WERI-Rb-1 (cell line): ENCODE data around the gene PSMD12.
"Not testable (repeated sequence)": the region's sequence is repeated elsewhere in the genome, so short reads cannot be mapped to it uniquely, and the experiment has no call there.

Source experiments
- DNase-seq: peaks from one replicate; pipeline ENCODE4 v3.0.0-alpha.2; 2020
- H3K27ac ChIP-seq: fragments of 250-450 bp; sonication (Bioruptor Pico); 2 replicates; pipeline ENCODE4 v1.5.1; 2020; ENCODE audit warnings: mild to moderate bottlenecking, moderate library complexity
- H3K27me3 ChIP-seq: fragments of 250-450 bp; sonication (Bioruptor Pico); 2 replicates; pipeline ENCODE4 v1.5.1; 2021; ENCODE audit warnings: mild to moderate bottlenecking, low read depth, moderate library complexity; ENCODE audit not compliant: insufficient read depth, severe bottlenecking
- H3K36me3 ChIP-seq: fragments of 250-450 bp; sonication (Bioruptor Pico); 2 replicates; pipeline ENCODE4 v1.5.1; 2020; ENCODE audit warnings: mild to moderate bottlenecking, moderate library complexity
- H3K4me3 ChIP-seq: 2 replicates; pipeline ENCODE4 v1.5.1; 2011; ENCODE audit warnings: low read depth, mild to moderate bottlenecking, control low read depth, low read length
- H3K9me3 ChIP-seq: fragments of 250-450 bp; sonication (Bioruptor Pico); 2 replicates; pipeline ENCODE4 v1.5.1; 2021; ENCODE audit warnings: mild to moderate bottlenecking, moderate library complexity; ENCODE audit not compliant: severe bottlenecking
- CTCF ChIP-seq: IDR thresholded peaks from 2 replicates; pipeline ENCODE4 v1.5.1; 2011; ENCODE audit warnings: low read depth, mild to moderate bottlenecking, control low read depth, inconsistent platforms, low read length

PSMD12 gene

DNA sequence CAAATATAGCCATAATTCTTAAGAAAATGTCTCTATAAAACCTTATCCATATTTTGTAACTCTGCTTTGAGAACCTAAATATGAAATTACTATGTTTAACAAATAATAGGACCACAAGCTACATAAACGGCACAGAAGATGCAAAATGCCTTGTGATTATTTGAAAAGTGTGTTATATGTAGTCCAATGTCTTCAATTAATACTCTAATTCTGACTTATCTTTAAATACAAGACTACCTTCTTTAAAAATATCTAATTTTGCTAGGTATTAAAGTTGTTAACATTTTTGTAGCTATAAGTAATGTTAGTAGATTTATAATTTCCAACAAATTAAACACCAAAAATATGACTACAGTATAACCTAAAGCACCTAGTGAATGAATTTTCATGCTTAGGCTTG is 17.0 kb downstream of the PSMD12 start:
- peaks cover 96% of the 10 kb centered on the region for H3K36me3 ChIP-seq
- no peak for TF ChIP-seq CTCF

DNA sequence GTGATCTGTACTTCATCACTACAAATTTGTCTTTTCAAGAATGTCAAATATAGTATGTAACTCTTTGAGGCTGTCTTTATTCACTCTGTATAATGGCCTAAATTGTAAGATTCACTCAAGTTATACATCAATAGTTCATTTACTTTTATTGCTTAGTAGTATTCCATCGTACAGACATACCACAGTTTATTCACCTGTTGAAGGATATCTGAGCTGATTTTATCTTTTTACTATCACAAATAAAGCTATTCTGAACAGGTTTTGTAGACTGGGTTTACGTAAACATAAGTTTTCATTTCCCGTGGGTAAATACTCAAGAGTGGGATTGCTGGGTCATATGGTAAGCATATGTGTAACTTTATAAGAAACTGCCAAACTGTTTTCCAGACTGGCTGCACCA is 18.6 kb downstream of the PSMD12 start:
- Histone ChIP-seq H3K9me3 (peaks cover 3% of the 10 kb centered on the region), H3K4me3 (no peak overlapping the region), H3K27ac (no peak overlapping the region), H3K27me3 (no peaks in the 10 kb centered on the region), H3K36me3 (peaks cover 95% of the 10 kb centered on the region)
- no peak for TF ChIP-seq CTCF
- DNase-seq: no peak

More for the DNA sequence above, 17.0 kb downstream of the PSMD12 start:
- Histone ChIP-seq H3K27me3 (no peaks in the 10 kb centered on the region), H3K4me3 (no peak overlapping the region), H3K9me3 (peaks cover 3% of the 10 kb centered on the region), H3K27ac (no peak overlapping the region)
- DNase-seq: no peak

DNA sequence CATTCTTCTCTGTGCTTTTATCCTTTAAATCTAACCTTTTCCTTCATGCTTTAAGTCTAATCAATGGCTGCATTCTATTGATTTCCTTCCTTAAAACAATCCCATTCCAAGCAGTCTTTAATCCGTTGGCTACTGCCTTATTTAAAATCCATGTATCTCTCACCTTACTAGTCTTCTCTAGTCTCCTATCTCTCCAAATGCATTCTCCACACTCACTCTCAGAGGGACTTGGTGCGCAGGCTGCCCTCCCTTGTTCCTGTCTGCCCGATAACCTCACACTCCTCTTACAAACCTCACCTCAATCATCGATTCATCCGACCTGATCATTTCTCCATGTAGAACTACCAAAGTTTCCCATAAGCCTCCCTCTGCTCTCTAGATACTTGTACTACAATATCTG is 23.1 kb downstream of the PSMD12 start:
- no peak for DNase-seq
- Histone ChIP-seq H3K27me3 (no peaks in the 10 kb centered on the region), H3K27ac (no peak overlapping the region), H3K36me3 (peaks cover 92% of the 10 kb centered on the region), H3K4me3 (no peak overlapping the region), H3K9me3 (peaks cover 3% of the 10 kb centered on the region)
- no peak for TF ChIP-seq CTCF

DNA sequence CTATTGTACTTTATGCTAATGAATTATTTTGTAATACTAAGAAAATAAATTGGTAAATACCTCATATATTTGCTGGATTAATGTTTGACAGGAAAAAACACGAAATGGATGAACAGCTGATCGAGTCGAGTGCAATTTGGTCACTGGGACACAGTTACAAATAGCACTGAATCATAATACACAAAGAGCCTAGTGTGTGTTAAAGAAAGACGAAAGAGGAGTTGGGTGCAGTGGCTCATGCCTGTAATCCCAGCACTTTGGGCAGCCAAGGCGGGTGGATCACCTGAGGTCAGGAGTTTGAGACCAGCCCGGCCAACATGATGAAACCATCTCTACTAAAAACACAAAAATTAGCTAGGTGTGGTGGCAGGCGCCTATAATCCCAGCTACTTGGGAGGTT is 28.0 kb downstream of the PSMD12 start:
- H3K27me3 ChIP-seq, H3K9me3 ChIP-seq, H3K27ac ChIP-seq, DNase-seq, H3K4me3 ChIP-seq: not testable (repeated sequence)
- H3K36me3 ChIP-seq: peaks cover 45% of the 10 kb centered on the region

- no peak for DNase-seq
- Histone ChIP-seq H3K36me3 (peaks cover 32% of the 10 kb centered on the region), H3K4me3 (no peak overlapping the region), H3K9me3 (no peaks in the 10 kb centered on the region), H3K27me3 (no peaks in the 10 kb centered on the region), H3K27ac (no peak overlapping the region)
- TF ChIP-seq CTCF: no peak
Measured at GRCh38 chr17:67336859-67337258, 29.5 kb downstream of the PSMD12 start.

DNA sequence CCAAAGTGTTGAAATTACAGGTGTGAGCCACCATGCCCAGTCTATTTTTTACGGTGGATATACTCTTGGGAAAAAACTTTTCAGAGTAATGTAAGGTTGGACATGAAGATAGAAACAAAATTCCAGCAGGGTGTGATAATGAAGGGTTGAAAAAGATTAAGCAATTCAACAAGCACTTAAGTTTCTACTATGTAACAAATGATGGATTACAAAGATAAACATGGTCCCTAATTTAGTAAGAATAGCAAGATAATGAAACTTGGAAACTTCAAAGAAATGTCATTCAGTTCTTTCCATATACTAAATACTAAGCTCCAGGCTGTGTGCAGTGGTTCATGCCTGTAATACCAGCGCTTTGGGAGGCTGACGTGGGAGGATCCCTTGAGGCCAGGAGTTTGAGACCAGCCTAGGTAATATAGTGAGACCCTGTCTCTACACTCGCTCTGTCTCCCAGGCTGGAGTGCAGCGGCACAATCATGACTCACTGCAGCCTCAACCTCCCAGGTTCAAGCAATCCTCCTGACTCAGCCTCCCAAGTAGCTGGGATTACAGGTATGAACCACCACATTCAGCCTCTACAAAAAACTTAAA is 31.0 kb downstream of the PSMD12 start:
- Histone ChIP-seq H3K9me3 (no peaks in the 10 kb centered on the region), H3K36me3 (peaks cover 17% of the 10 kb centered on the region), H3K4me3 (no peak overlapping the region), H3K27me3 (no peaks in the 10 kb centered on the region), H3K27ac (peak overlapping the region; percentile 88)
- TF ChIP-seq CTCF: no peak
- DNase-seq: no peak

- H3K27ac ChIP-seq, H3K36me3 ChIP-seq, DNase-seq, H3K4me3 ChIP-seq, H3K27me3 ChIP-seq: not testable (repeated sequence)
- peaks cover 16% of the 10 kb centered on the region for H3K9me3 ChIP-seq
Measured at GRCh38 chr17:67332162-67332508, 34.2 kb downstream of the PSMD12 start.

DNA sequence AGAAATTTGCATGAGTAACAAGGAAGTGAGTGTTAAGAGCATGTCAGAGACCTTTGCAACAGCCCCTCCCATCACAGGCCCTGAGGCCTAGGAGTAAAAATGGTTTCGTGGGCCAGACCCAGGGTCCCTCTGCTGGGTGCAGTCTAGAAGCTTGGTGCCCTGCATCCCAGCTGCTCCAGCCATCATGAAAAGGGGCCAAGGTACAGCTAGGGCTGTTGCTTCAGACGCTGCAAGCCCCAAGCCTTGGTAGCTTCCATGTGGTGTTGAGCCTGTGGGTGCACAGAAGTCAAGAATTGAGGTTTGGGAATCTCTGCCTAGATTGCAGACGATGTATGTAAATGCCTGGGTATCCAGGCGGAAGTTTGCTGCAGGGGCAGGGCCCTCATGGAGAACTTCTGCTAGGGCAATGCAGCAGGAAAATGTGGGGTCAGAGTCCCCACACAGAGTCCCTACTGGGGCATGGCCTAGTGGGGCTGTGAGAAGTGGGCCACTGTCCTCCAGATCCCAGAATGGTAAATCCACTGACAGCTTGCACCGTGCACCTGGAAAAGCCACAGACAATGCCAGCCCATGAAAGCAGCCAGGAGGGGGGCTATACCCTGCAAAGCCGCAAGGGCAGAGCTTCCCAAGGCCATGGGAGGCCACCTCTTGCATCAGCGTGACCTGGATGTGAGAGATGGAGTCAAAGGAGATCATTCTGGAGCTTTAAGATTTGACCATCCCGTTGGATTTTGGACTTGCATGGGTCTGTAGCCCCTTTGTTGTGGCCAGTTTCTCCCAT is 34.8 kb downstream of the PSMD12 start:
- not testable (repeated sequence) for H3K27ac ChIP-seq, H3K27me3 ChIP-seq, H3K36me3 ChIP-seq, DNase-seq, H3K4me3 ChIP-seq
- H3K9me3 ChIP-seq: peaks cover 16% of the 10 kb centered on the region
